Mucosa of gallbladder (tissue), 1 donor: ENCODE measurements around the gene PLCG1. TPM values are rescaled to one million over a fixed set of nuclear protein-coding genes. Genes with fewer than 3 reads are reported as not detected.

Experiments
- DNase-seq: peaks from one replicate; pipeline ENCODE4 v3.0.0-alpha.2; 2020; ENCODE audit warnings: low spot score
- total RNA-seq: library from RNA; stranded (reverse); gene quantifications from one replicate; pipeline ENCODE4 v1.2.1, GENCODE V29; 2021
- donor health status: DM: no; HTN: no; CAD: no.

PLCG1 gene
- total RNA-seq, 1 donor from 2014 or later, result 138 TPM

DNA sequence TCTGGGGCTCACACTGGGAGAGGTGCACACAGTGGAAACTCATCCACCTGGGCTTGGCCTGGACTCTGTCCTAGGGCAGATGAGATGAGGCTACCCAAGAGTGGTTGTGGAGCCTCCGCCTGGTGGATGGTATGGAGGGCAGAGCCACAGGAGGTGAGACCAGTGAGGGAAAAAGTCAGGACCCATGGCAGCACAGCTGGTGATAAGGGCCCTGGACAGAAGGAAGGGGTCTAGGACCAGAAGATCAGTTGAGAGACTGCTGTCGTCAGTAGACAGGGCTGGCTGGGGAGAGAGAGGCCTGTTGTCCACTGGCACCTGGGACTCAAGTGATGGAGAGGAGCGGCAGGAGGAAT, 29.8 kb downstream of the PLCG1 start:
- DNase-seq, result no peak

DNA sequence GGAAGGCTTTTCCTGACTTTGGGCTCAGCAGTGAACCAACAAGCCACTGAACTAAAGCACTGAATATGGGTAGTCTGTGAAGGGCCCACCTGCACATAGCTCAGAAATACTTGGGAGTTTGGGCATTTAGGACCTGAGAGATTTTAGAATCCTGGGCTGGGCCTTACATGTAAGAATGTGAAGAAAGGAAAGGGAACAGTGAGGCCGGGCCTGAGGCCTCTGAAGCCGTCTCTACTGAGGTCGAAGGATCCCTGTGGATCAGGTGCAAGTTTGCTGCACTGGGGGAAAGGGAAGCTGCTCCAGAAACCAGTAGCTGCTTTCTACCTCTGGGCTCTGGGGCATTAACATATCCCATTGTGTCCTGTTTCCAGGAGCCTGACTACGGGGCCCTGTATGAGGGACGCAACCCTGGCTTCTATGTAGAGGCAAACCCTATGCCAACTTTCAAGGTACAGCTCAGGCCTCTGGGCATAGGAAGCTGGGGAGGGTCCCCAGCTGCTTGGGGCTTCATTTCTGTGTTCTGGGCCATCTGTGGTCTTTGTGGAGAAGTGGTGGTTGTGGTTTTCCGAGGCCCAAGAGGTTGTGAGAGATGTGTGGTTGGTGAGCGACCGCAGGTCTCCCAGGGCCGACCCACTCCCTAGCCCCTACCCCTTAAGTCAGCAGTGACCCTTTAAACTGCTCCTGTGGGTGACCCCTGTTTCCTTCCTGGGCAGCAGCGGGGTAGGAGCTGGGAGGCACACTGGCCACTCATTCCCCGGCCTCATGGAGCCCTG, 30.3 kb downstream of the PLCG1 start:
- DNase-seq, result no peak

DNA sequence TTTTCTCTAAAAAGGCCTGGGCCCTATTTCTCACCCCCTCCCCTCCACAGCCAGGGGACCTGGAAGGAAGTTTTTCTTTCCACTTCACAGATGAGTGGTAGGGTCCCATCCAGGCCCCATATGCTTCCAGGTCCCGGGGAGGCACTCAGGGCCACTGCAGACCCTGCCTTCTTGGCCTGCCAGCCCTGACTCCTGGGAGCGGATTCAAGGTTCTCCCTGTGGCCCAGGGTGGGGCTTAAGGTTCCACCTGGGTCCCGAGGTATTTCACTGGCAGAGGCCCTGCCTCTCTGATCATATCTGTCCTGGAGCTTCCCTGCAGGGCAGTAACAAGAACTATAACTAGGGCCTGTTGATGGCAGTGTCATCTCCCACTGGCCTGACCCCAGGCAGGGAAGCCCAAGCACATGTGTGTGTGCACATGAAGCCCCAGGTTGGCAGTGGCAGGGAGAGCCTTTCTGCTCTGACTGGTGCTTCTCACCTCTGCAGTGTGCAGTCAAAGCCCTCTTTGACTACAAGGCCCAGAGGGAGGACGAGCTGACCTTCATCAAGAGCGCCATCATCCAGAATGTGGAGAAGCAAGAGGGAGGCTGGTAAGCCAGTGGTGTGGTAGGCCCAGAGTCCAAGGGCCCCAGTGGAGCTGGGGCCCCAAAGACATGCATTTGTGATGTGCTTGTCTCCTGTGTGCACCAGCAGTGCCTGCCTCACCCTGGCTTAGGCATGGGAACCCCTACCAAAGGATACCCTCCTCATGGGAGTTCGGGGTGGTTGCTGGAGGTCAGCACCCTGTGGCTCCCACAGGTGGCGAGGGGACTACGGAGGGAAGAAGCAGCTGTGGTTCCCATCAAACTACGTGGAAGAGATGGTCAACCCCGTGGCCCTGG, 31.2 kb downstream of the PLCG1 start:
- DNase-seq, result no peak

DNA sequence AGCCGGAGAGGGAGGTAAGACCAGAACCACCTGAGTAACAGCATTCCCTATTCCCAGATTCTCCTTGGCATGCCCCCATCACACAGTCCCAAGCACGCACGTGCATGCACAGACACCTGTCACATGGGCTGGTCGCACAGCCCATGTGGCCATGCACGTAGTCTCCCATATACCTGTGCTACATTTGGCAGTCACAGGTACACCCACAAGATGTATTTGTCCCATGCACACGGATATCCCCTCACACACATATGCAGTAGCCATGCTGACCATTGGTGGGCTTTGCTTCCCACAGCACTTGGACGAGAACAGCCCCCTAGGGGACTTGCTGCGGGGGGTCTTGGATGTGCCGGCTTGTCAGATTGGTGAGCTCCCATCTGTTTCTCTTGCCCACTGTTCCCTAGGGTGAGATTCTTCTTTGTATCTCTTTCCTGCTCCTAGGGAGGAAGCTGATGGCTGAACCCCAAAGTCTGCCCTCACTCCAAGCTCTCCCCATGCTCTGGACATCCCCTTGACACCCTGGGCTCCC, 31.9 kb downstream of the PLCG1 start:
- no peak for DNase-seq

DNA sequence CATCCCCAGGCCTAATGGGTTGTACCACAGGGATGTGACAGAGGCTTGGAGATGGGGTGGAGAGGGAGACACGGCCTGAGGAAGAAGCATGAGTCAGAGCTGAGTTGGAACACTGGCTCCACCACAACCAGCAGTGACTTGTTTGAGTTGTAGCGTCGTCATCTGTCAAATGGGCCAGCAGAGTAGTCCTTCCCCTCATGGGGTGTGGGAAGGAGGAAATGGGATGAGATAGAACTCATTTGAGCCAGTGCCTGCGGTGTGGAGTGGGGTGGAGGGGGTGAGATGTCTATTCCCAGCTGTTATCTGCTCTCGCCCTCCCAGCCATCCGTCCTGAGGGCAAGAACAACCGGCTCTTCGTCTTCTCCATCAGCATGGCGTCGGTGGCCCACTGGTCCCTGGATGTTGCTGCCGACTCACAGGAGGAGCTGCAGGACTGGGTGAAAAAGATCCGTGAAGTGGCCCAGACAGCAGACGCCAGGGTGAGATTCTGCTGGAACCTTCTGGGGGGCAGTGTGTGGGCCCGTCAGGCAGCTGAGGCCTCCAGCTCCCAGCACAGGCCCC, 32.5 kb downstream of the PLCG1 start:
- no peak for DNase-seq

GRCh38 chr20:41170386-41171105, 33.2 kb downstream of the PLCG1 start:
- DNase-seq, result no peak

DNA sequence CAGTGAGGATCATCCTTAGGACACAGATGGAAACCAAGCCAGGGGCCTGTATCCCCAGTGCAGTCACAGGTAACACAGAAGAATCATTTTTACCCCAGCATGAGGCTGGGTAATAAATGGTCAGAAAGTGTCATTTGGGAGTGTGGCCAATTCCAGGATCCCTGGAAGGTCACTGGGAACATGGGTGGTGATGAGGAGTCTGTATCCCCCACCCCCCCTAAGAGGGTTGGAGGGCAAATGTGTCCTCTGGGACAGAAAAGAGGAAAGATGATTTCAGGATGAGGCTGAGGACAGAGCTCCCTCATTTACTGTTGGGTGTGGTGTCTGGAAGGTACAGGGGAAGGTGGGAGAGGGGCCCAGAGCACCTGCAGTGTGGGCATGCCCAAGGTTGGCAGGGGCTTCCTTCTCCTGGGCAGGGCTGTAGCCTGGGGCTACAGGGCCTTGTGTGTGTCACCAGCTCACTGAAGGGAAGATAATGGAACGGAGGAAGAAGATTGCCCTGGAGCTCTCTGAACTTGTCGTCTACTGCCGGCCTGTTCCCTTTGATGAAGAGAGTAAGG, 34.5 kb downstream of the PLCG1 start:
- DNase-seq, result no peak

- no peak for DNase-seq
Measured at GRCh38 chr20:41172296-41173140, 35.2 kb downstream of the PLCG1 start.

DNA sequence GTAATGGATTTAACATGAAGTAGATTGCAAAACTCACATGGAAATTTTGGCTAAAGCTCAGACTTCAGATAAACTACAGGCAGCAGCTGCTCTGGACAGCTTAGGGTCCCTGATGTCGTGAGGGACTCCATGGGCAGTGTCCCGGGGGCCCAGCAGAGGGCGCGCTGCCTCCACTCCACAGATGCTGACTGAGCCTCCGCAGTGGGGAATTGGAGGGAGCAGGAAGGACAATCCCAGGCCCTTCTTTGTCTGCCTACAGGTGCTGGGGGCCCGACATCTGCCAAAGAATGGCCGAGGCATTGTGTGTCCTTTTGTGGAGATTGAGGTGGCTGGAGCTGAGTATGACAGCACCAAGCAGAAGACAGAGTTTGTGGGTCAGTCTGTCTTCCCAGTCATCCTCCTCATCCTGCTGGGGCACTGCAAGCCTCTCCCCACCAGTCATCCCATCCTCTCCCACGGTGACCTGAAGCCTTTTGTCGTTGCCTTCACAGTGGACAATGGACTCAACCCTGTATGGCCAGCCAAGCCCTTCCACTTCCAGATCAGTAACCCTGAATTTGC, 35.9 kb downstream of the PLCG1 start:
- peak; percentile 84 for DNase-seq

DNA sequence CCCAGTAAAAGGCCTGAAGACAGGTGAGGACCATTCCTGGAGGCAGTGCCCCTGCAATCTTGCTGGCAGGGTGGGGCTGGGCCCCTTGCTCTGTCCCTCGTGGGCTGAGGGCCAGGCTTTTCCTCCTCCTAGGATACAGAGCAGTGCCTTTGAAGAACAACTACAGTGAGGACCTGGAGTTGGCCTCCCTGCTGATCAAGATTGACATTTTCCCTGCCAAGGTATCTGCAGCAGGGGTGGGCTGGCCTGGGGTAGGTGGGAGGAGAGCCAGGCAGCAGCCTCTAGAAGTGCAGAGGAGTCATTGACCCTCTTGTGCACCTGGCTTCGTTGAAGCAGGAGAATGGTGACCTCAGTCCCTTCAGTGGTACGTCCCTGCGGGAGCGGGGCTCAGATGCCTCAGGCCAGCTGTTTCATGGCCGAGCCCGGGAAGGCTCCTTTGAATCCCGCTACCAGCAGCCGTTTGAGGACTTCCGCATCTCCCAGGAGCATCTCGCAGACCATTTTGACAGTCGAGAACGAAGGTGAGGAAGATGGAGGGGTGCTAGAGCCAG, 36.5 kb downstream of the PLCG1 start:
- DNase-seq, result no peak

- no peak for DNase-seq
Measured at GRCh38 chr20:41174373-41174772, 37.0 kb downstream of the PLCG1 start.

GRCh38 chr20:41174782-41175181, 37.4 kb downstream of the PLCG1 start:
- no peak for DNase-seq

DNA sequence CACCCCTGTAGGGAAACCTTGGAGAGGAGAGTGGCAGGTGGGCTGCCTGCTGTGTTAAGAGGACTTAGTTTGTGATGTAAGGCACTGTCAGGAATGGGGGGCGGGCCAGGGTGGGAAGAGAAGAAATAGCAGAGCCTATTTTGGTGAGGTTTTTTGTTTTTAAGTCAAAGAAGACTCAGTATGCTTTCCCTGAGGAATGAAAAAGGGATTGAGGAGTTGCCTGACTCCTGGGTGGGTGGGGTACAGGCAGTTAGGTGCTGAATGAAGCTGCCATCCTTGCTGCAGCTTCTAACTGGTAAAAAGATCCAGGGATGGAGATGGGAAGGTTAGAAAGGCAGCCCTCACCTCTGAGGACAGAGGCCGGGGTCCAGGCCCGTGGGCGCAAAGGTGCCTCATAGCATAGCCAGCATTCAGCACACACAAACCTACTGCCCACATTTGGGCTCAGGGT, 37.9 kb downstream of the PLCG1 start:
- no peak for DNase-seq

- DNase-seq, result no peak
Measured at GRCh38 chr20:41175727-41176330, 38.5 kb downstream of the PLCG1 start.

DNA sequence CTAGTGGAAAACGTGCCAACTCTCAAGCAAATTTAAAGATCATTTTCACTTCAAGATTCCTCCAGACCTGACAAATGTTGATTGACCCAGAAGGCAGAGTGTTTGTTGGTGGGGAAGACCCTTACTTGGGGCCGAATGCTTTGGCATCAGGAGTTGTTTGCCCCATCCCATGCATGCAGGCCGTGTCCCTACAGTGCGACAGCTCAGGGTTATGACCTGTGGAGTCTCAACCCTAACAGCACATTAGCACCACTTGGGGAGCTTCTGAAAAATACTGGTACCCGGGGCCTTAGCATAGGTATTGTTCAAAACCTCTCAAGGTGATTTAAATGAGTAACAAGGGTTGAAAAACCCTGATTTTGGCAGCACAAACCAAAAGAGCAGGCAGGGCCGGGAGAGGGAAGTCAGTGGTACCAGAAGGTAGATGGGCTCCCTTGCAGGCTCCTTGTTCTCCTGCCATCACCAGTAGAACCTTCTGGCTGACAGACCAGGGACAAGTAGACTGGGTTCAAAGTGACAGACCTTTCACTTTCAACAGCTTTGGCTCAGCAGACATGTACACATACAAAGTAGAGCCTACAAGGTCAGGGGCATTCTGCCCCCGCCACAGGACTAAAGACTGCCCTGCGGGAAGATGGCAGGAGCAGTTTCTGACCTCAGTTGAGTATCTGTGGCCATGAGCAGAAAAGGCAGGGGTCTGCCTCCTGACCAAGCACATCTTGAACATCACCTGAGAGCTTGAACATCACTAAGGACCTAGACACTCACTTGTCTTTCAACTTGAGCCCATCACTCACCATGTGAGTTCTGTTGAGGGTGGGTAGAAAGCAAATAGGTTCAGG, 39.6 kb downstream of the PLCG1 start:
- DNase-seq, result no peak

DNA sequence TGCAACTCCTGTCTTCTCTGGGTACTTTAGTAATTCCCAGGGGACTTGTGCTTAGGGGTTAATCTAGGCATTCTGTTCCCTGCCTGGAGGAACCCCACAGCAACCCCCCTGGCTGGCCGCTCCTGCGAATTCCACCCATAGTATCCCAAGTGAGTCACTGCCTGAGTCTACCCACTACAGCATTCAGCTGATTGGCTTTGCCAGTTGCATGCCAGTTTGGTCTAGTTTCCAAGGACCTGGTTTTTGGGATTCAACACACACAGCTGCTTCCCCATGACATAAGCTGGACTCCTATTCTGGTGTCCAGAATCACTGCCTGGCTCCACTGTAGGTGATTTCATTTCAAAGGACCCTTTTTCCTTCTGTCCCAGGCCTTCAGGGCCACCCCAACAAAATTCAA, 40.3 kb downstream of the PLCG1 start:
- DNase-seq, result peak; percentile 52

DNA sequence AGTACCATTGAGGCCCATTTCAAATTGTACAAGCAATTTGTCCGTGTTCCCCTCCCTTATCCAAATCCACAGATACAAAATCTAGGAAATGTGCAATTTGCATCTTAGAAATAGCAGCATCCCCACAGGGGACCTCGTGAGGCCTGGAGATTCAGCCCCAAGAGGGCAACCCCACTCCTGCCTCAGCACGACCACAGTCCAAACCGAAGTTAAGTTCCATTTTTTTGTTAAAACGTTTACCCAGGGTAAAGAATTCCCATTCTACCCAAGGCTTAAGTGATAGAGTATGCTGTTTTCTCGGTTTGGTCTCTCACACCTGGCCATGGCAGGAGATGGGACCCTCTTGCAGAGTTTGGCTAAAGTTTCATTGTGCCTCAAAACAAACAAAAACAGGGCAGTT, 41.2 kb downstream of the PLCG1 start:
- no peak for DNase-seq

- no peak for DNase-seq
Measured at GRCh38 chr20:41178904-41179432, 41.6 kb downstream of the PLCG1 start.
